HepG2 (cell line): Measurements from ENCODE around the gene RARA. TPM values are rescaled to one million over a fixed set of nuclear protein-coding genes. Genes with fewer than 3 reads are reported as not detected.

Experiments used
- CEBPB ChIP-seq: IDR thresholded peaks from 2 replicates; pipeline ENCODE4 v1.6.1; 2011; ENCODE audit warnings: low read depth, low read length, improper control_type of control experiment, borderline replicate concordance
- CEBPG ChIP-seq: IDR thresholded peaks from 2 replicates; pipeline ENCODE4 v1.6.1; 2016
- FOSL1 ChIP-seq: sonication (generic); formaldehyde crosslinking; IDR thresholded peaks from 2 replicates; pipeline ENCODE4 v1.9.0; 2021; ENCODE audit warnings: missing genetic modification reagents, borderline replicate concordance
- HDAC6 ChIP-seq: fragments of 200-600 bp; sonication (generic); IDR thresholded peaks from 2 replicates; pipeline ENCODE4 v1.7.0; 2017; ENCODE audit warnings: mild to moderate bottlenecking, antibody characterized with exemption, low read length, low read depth
- MATR3 ChIP-seq: sonication (generic); formaldehyde crosslinking; IDR thresholded peaks from 2 replicates; pipeline ENCODE4 v1.4.0; 2020; ENCODE audit warnings: missing genetic modification reagents
- SMC3 ChIP-seq: IDR thresholded peaks from 2 replicates; pipeline ENCODE4 v1.6.1; 2011; ENCODE audit warnings: low read length, improper control_type of control experiment
- STAG1 ChIP-seq: sonication (generic); formaldehyde crosslinking; IDR thresholded peaks from 2 replicates; pipeline ENCODE4 v1.4.0; 2020; ENCODE audit warnings: missing genetic modification reagents
- THYN1 ChIP-seq: sonication (generic); formaldehyde crosslinking; IDR thresholded peaks from 2 replicates; pipeline ENCODE4 v1.8.1; 2023; ENCODE audit warnings: low read depth, mild to moderate bottlenecking, moderate library complexity, missing genetic modification reagents, borderline replicate concordance
- ZFP36L1 ChIP-seq: sonication (generic); formaldehyde crosslinking; IDR thresholded peaks from 2 replicates; pipeline ENCODE4 v1.8.0; 2022; ENCODE audit warnings: mild to moderate bottlenecking, missing genetic modification reagents, moderate library complexity
- ZMYM4 ChIP-seq: sonication (generic); formaldehyde crosslinking; IDR thresholded peaks from 2 replicates; pipeline ENCODE4 v1.8.1; 2023; ENCODE audit warnings: mild to moderate bottlenecking, missing genetic modification reagents
- ZNF292 ChIP-seq: sonication (generic); formaldehyde crosslinking; IDR thresholded peaks from 2 replicates; pipeline ENCODE4 v1.8.1; 2022; ENCODE audit warnings: mild to moderate bottlenecking, low read depth, missing genetic modification reagents, borderline replicate concordance
- ZNF496 ChIP-seq: sonication (generic); formaldehyde crosslinking; IDR thresholded peaks from 2 replicates; pipeline ENCODE4 v1.8.1; 2023; ENCODE audit warnings: mild to moderate bottlenecking, moderate library complexity, missing genetic modification reagents; ENCODE audit not compliant: insufficient replicate concordance
- ZNF570 ChIP-seq: sonication (generic); formaldehyde crosslinking; IDR thresholded peaks from 2 replicates; pipeline ENCODE4 v1.4.0; 2020; ENCODE audit warnings: mild to moderate bottlenecking, missing genetic modification reagents, borderline replicate concordance
- ZNF572 ChIP-seq: sonication (generic); formaldehyde crosslinking; IDR thresholded peaks from 2 replicates; pipeline ENCODE4 v1.5.1; 2020; ENCODE audit warnings: mild to moderate bottlenecking, missing genetic modification reagents
- polyA plus RNA-seq, 8 experiments: library from polyadenylated mRNA; depleted of rRNA in 3 of 8; stranded (reverse) in 7 of 8; unstranded in 1 of 8; fragments of >200 nt; fragmentation: Illumina TruSeq in 4 of 8; extraction: Trizol in 4 of 8; gene quantifications; 2 replicates each; pipeline versions ENCODE4 v1.2.1 to v1.2.3, GENCODE V29; 2011 to 2016; ENCODE audit warnings: low read depth in 4 of 8, missing spikeins in 1 of 8, mixed read lengths in 1 of 8; ENCODE audit not compliant: insufficient read depth in 1 of 8
- total RNA-seq, 5 experiments: library from RNA; depleted of rRNA; stranded (reverse); fragments of >200 nt; fragmentation: Illumina TruSeq; extraction: Trizol; gene quantifications; 2 replicates each; pipeline ENCODE4 v1.2.3, GENCODE V29; 2016; ENCODE audit warnings: low read depth in 1 of 5
- TF ChIP-seq, protein P1 (sequence below): sonication (generic); formaldehyde crosslinking; IDR thresholded peaks from 2 replicates; pipeline ENCODE4 v1.4.0; 2020; ENCODE audit warnings: mild to moderate bottlenecking, missing genetic modification reagents
- TF ChIP-seq, protein P2 (sequence below): sonication (generic); formaldehyde crosslinking; IDR thresholded peaks from 2 replicates; pipeline ENCODE4 v1.5.0; 2020; ENCODE audit warnings: missing genetic modification reagents
- TF ChIP-seq, protein P3 (sequence below): sonication (generic); formaldehyde crosslinking; IDR thresholded peaks from 2 replicates; pipeline ENCODE4 v1.9.0; 2021; ENCODE audit warnings: missing genetic modification reagents, mild to moderate bottlenecking, borderline replicate concordance
- TF ChIP-seq, protein P4 (sequence below): sonication (generic); formaldehyde crosslinking; IDR thresholded peaks from 2 replicates; pipeline ENCODE4 v1.8.0; 2022; ENCODE audit warnings: missing genetic modification reagents, mild to moderate bottlenecking, inconsistent platforms, borderline replicate concordance
- TF ChIP-seq, protein P5 (sequence below): sonication (generic); formaldehyde crosslinking; IDR thresholded peaks from 2 replicates; pipeline ENCODE4 v1.4.0; 2020; ENCODE audit warnings: missing genetic modification reagents, low read depth, mild to moderate bottlenecking, borderline replicate concordance

The RARA gene
- total and polyA plus RNA-seq, 2 of the 13 experiments (the other 11 are each of a cell fraction or from before 2014, with no cell fraction given), result 6.4 to 8.6 TPM

DNA sequence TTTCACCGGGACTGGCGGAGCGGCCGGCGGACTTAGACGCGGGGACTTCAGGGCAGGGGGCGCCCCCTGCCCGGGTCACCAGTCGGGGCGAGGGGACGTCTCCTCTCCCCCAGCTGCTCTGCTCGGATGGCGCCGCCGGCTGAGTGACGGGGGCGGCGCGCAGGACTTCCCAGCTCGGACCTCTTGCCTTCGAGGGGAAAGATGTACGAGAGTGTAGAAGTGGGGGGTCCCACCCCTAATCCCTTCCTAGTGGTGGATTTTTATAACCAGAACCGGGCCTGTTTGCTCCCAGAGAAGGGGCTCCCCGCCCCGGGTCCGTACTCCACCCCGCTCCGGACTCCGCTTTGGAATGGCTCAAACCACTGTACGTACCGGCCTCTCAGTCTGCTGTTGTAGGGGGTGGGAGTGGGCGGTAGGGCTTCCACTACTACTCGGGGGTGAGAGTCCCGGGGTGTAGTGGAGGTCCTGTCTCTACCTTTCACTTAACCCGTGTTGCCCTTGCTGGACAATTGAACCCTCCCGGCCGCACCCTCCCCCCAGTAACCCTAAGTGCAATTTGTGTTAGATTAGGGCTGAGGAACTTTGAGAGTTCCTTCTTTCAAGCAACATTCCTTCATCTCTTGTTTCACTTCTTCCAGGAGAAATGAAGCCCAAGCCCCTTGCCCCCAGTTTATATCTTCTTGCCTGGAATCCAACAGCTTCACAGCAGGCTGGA is 33.7 kb downstream of the RARA start (continued):
- TF ChIP-seq, protein P1, sequence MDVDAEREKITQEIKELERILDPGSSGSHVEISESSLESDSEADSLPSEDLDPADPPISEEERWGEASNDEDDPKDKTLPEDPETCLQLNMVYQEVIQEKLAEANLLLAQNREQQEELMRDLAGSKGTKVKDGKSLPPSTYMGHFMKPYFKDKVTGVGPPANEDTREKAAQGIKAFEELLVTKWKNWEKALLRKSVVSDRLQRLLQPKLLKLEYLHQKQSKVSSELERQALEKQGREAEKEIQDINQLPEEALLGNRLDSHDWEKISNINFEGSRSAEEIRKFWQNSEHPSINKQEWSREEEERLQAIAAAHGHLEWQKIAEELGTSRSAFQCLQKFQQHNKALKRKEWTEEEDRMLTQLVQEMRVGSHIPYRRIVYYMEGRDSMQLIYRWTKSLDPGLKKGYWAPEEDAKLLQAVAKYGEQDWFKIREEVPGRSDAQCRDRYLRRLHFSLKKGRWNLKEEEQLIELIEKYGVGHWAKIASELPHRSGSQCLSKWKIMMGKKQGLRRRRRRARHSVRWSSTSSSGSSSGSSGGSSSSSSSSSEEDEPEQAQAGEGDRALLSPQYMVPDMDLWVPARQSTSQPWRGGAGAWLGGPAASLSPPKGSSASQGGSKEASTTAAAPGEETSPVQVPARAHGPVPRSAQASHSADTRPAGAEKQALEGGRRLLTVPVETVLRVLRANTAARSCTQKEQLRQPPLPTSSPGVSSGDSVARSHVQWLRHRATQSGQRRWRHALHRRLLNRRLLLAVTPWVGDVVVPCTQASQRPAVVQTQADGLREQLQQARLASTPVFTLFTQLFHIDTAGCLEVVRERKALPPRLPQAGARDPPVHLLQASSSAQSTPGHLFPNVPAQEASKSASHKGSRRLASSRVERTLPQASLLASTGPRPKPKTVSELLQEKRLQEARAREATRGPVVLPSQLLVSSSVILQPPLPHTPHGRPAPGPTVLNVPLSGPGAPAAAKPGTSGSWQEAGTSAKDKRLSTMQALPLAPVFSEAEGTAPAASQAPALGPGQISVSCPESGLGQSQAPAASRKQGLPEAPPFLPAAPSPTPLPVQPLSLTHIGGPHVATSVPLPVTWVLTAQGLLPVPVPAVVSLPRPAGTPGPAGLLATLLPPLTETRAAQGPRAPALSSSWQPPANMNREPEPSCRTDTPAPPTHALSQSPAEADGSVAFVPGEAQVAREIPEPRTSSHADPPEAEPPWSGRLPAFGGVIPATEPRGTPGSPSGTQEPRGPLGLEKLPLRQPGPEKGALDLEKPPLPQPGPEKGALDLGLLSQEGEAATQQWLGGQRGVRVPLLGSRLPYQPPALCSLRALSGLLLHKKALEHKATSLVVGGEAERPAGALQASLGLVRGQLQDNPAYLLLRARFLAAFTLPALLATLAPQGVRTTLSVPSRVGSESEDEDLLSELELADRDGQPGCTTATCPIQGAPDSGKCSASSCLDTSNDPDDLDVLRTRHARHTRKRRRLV (CRISPR knock-in tag), result no peak
- TF ChIP-seq, protein P2, sequence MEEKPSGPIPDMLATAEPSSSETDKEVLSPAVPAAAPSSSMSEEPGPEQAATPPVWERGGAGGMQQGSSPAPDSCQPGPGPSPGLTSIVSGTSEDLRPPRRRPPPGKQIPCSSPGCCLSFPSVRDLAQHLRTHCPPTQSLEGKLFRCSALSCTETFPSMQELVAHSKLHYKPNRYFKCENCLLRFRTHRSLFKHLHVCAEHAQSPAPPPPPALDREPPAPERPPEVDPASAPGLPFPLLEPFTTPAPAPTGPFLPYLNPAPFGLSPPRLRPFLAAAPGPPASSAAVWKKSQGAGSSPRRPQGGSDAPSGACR (CRISPR knock-in tag), result peak; percentile 2; the same call in 1 of the 2 replicates
- TF ChIP-seq ZNF496 (CRISPR knock-in tag), result no peak
- no peak for TF ChIP-seq CEBPB
- no peak for TF ChIP-seq ZNF572 (CRISPR knock-in tag)
- no peak for TF ChIP-seq MATR3 (CRISPR knock-in tag)
- TF ChIP-seq, protein P3, sequence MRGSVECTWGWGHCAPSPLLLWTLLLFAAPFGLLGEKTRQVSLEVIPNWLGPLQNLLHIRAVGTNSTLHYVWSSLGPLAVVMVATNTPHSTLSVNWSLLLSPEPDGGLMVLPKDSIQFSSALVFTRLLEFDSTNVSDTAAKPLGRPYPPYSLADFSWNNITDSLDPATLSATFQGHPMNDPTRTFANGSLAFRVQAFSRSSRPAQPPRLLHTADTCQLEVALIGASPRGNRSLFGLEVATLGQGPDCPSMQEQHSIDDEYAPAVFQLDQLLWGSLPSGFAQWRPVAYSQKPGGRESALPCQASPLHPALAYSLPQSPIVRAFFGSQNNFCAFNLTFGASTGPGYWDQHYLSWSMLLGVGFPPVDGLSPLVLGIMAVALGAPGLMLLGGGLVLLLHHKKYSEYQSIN (CRISPR knock-in tag), result no peak
- TF ChIP-seq ZFP36L1 (CRISPR knock-in tag), result no peak
- no peak for TF ChIP-seq FOSL1 (CRISPR knock-in tag)
- TF ChIP-seq HDAC6, result no peak
- no peak for TF ChIP-seq SMC3
- TF ChIP-seq, protein P4, sequence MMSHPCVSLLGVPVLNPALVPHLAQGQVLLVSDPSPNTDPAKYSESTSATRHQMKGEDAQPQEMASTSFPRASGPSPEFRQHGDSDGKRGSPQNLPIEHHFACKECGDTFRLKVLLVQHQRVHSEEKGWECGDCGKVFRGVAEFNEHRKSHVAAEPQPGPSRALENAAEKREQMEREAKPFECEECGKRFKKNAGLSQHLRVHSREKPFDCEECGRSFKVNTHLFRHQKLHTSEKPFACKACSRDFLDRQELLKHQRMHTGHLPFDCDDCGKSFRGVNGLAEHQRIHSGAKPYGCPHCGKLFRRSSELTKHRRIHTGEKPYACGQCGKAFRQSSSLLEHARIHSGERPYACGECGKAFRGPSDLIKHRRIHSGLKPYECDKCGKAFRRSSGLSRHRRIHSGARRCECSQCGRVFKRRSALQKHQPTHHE, result no peak; the same call in 1 of the 2 replicates
- TF ChIP-seq ZMYM4, result no peak
- TF ChIP-seq ZNF292 (CRISPR knock-in tag), result no peak
- no peak for TF ChIP-seq THYN1 (CRISPR knock-in tag)
- no peak for TF ChIP-seq ZNF570
- TF ChIP-seq CEBPG (CRISPR knock-in tag), result no peak
- TF ChIP-seq STAG1 (CRISPR knock-in tag), result no peak
- TF ChIP-seq, protein P5, sequence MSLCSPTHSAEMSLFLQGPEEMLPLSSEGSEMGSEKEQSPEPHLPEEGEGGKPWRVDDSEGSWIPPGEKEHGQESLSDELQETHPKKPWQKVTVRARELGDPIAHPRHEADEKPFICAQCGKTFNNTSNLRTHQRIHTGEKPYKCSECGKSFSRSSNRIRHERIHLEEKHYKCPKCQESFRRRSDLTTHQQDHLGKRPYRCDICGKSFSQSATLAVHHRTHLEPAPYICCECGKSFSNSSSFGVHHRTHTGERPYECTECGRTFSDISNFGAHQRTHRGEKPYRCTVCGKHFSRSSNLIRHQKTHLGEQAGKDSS (CRISPR knock-in tag), result no peak
